Measurements from ENCODE around the gene CYBA.

The CYBA gene

GRCh38 chr16:88662843-88663606 is 12.2 kb upstream of the CYBA start, which contains the start of gene MVD:
Gene MVD, minus strand, starts transcription at chr16:88663091. Its CDS starts 11 bp downstream, at chr16:88663080.
- DNase-seq (ENCODE audit: low spot score), result peak; percentile 98

- DNase-seq (ENCODE audit: low spot score), result no peak
Measured at GRCh38 chr16:88662222-88662842, 11.5 kb upstream of the CYBA start.

GRCh38 chr16:88661468-88661867 is 10.6 kb upstream of the CYBA start:
- no peak for DNase-seq (ENCODE audit: low spot score)

DNA sequence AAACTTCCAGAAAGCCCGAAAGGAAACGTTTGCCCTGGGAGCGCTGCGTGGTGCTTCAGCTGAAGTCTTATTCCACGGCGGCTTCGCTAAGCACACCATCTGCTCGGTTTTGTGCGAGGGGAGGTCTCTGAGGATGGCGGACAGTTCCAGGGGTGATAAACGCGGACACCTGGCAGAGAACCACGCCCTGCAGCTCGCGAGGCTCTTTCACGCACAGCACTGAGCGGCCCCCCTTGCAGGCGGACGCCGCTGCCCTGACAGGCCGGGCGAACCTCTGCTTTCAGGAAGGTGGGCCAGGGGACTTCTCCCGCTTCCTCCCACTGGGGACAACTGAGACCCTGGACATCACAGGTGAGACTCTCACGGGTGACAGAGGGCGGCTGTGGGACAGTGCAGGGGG is 8.3 kb upstream of the CYBA start:
- DNase-seq (ENCODE audit: low spot score), result no peak

- DNase-seq (ENCODE audit: low spot score), result no peak
Measured at GRCh38 chr16:88658714-88659113, 7.9 kb upstream of the CYBA start.

- DNase-seq (ENCODE audit: low spot score), result no peak
Measured at GRCh38 chr16:88657371-88657770, 6.5 kb upstream of the CYBA start.

- DNase-seq (ENCODE audit: low spot score), result no peak
Measured at GRCh38 chr16:88656291-88656980, 5.6 kb upstream of the CYBA start.

DNA sequence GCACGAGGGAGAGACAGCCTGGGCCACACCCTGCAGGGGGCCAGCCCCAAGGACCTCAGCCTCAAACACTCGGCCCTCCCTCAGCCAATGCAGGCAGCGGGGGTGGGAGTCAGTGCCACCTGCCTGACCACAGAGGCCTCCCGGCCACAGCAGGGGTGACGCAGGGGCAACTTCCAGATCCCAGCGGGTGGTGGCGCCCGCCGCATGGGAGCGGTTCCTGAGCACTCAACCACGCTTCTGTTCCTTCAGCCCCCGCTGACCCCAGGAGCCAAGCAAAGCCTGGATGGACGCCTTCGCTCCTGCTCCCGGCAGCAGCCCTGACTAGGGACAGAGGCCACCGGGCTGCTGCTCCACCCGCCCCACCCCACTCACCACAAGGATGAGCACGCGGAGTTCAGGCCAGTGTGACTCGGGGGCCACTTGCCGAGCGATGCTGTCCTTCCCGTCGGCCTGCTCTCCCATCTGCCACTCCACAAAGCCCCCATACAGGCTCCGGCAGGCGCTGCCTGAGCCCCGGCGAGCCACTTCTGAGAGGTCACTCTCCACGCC is 5.0 kb upstream of the CYBA start:
- DNase-seq (ENCODE audit: low spot score), result no peak

DNA sequence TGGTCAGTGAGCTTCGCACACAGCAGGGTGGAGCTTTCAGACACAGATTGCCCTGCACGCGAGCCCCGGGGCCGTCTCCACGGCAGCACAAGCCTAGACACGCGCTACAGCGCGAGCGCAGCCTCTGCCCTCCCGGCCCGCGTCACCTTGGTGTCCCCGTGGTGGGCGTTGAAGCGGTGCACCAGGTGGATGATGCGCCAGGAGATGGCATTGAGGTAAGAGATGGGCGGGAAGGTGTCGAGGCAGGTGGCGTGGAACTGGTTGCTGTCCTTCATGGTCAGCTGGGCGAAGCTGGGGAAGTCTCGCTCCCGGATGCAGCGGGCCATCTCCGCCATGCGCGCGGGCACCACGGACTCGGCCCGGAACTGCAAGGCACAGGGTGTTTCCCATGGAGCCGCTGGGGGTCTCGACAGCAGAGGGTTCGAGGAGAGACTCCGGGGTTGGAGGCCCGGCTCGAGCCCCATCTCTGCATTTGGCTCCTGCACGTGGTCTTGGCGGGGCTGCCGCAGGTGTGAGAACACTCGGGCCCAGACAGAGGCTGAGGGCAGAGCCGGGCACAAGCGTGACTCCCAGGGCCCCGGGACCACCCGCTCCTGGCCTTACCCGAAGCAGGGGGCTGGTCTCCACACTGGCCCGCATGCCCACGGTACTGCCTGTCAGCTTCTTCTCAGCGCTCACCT is 4.3 kb upstream of the CYBA start:
- no peak for DNase-seq (ENCODE audit: low spot score)

DNA sequence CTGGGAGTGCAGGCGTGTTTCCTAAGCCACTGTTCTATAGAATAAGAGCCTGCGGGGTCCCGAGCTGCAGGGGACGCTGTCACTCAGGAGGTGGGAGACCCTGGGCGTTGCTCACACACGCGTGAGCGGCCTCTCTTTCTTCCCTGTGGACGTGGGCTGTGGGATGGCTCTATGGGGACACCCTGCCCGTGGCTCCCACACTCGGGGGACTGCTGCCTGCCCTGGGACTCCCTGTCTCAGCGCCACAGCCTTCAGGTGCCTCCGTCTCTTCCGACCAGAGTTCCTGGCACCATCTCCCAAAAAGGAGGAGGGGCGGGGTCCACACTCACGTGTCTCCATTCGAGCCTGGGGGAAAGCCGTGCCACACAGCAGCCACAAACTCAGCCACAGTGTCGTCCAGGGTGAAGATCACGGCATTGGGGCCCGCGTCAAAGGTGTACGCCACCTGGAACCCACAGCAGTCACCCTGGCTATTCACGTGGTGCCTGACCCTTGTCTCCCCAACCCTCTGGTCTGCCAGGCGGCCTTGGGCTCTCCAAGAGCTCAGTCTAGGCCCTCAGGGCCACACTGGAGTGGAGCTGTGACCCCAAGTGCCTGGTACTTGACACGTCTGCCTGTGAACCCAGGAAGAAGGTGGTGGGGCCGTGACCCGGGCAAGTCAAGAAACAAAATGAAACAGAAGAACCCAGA is 3.7 kb upstream of the CYBA start:
- no peak for DNase-seq (ENCODE audit: low spot score)

- DNase-seq (ENCODE audit: low spot score), result no peak
Measured at GRCh38 chr16:88653596-88654362, 2.9 kb upstream of the CYBA start.

- DNase-seq (ENCODE audit: low spot score), result no peak
Measured at GRCh38 chr16:88653101-88653500, 2.2 kb upstream of the CYBA start.

DNA sequence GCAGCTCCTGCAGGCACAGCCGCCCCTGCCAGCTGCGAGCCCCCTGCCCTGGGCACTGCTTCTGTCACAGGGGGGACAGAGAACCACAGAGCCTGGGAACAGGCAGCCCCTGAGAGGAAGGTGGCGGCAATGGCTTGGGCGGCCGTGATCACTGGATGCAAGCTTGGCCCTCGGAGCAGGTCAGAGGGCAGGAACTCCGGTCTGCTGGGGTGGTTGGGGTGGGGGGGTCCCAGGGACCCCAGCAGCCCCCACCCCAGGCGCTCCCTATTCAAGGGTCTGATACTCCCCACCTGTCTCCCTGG is 1.9 kb upstream of the CYBA start:
- DNase-seq (ENCODE audit: low spot score), result no peak

DNA sequence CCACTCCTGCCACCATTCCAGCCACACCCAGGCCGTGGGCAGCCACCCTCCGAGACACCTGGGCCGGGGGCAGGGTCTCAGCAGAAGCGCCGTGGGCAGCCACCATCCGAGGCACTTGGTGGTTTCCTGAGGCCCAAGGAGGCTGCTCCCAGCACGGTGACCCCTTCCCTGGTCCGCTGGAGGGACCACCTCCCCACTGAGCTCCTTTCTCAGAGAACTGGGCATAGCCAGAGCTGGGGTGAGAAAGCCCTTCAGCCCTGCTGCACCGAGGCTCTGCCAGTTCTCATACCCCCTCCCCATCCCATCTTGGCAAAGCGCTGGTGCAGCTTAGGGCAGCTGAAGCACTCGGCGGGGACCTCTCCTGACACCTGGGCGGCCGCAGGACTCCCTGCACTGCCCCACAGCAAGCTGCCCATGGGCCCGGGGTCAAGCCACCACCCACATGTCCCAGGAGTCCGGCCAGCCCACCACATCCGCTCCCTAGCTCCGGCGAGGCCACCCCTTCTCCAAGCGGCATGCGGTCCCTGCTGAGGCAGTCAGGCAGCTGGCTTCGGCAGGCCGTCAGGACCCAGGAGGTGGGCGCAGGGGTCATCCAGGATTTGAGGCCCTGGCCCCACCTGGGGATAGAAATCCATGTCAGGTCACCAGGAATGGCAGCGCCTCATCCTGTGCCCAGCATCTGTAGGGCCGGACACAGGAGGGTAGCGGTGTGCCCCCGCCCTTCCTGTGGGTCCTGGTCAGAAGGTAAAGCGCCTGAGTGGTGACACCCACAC is 1.3 kb upstream of the CYBA start:
- DNase-seq (ENCODE audit: low spot score), result no peak

DNA sequence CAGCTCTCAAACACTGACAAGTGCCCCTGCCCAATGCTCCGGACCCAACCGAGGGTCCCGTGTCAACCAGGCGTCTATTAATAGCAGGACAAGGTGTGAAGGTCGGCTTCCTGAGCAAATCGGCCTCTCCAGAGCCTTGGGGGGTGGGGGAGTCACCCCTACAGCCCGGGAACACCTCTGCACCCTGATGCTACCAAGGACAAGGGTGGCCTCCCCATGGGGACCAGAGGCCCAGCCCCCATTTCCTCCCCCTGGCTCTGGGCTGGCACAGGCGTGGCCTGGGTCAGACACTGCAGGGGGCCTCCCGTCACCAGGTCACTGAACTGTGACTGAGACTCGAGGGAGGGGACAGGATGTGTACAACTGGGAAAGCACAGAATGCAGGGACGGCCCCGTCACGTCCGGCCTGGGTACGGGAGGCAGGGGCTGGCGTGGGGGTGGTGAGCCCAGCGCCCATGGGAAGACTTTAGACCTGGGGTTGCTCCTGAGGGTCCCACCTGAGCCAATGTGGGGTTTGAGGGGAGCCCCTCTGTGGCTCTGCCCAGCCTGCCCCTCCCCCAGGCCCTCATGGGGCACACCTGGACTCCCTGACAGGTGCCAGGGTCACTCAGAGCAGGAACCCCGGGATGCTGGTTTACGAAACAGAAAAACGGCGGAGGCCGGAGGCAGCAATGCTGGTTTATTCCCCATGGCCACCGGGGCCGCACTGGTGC is 579 bp upstream of the CYBA start:
- no peak for DNase-seq (ENCODE audit: low spot score)

DNA sequence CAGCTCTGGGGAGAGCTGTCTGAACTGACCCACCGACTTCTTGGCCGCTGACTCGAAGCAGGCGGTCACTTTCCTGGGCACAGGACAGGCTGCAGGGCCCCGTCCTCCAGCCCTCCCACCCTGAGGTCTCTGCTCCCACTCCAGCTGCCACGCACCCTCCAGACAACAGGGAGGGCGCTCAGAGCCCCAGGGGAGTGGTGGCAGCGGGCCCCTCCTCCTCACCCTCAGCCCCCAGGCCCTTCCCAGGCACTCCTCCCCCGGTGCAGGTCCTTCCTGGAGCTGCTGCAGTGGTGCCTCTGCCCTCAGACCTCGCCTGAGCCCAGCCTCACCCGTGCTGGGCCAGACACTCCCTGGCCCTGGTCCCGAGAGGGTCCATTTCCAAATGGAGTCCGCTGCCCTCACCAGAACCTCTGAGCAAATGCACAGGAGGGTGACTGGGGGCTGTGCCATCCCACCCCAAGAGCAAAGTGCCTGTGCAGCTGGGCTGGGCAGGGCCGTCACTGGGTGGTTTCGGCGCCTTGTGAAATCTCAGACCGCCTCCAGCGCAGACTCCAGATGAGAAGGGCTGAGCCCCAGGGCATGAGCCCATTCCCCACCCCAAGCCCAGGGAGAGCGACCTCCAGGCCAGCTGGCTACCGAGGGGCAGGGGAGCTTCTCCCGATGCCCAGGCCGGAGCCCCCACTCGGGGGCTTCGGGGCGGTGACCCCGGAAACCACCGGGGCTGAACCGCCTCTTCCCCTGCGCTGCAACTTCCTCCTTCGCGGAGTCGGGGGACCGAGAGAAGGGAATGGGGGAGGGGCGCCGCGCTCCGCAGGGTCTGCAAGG is 717 bp downstream of the CYBA start:
- no peak for DNase-seq (ENCODE audit: low spot score)

DNA sequence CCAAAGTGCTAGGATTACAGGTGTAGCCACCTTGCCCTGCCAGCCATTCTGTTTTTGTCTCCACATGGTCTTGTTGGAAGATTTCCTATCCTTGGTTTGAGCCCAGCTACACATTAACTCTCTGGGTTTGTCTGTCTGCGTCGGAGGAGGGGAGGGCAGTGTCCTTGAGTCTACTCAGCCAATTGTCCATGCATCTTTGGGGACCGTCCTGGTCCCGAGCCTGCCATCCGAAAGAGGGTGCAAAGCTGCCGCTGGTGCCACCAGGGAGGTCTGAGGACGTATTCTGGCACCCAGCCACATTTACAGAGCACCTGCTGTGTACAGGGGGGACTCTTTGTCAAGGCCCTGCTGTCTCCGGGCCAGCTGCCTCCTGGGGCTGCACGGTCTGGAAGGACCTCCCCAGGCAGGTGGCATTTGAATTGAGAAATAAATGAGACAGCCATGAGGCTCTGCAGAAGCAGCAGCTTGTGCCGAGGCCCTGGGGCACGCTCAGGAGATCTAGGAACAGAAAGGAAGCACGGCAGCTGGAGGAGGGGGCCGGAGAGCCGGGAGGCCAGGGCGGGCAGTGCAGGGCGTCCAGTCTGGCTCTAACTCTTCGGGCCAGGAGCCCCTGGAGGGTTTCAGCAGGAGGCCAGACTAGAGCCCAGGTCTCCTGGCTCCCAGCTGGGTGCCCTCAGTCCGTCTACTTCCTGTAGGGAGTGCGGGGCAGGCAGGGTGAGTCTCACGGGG is 1.5 kb downstream of the CYBA start:
- no peak for DNase-seq (ENCODE audit: low spot score)

All from putamen (tissue), 1 donor.